Measurements from ENCODE around the gene SEMA7A. TPM values are rescaled to one million over a fixed set of nuclear protein-coding genes. Genes with fewer than 3 reads are reported as not detected.

Gene SEMA7A
- total and polyA plus RNA-seq, 3 experiments from 2014 or later: 1.9 to 72.5 (median 71.2) TPM

- peak overlapping the region in 6 of 7 donors; percentile 11 to 73 (median 48) for H3K4me3 Mint-ChIP-seq
- no peaks in the 10 kb centered on the region for H3K27me3 ChIP-seq (ENCODE audit: insufficient read depth, low read length, poor library complexity, severe bottlenecking)
- H3K4me3 ChIP-seq (ENCODE audit: low read length): no peak overlapping the region
- DNase-seq: peak; percentile 22 to 78 (median 48)
- no peaks in the 10 kb centered on the region for H3K9me3 ChIP-seq (ENCODE audit: low read length)
- ChIA-PET POLR2A (interaction anchor here (1.0 to 1.7 kb wide), 5 partner anchors 17 to 191 kb away, joined by 3 to 5 read pairs (median 3); no protein-coding TSS in a partner anchor), CTCF (interaction anchor here (1.5 to 6.1 kb wide), 9 partner anchors 8 to 70 kb away, joined by 3 to 163 read pairs (median 11); partner anchors contain the start of gene SEMA7A)
- H3K4me1 ChIP-seq (ENCODE audit: insufficient read depth, low read length): peaks cover 36% of the 10 kb centered on the region
- H3K27ac ChIP-seq (ENCODE audit: low read depth, low read length): peak overlapping the region; percentile 4
- peaks cover 23 to 37% (median 26%) of the 10 kb centered on the region in 3 donors for H3K4me1 Mint-ChIP-seq
- peaks cover 0 to 3% of the 10 kb centered on the region in 2 donors for H3K27me3 Mint-ChIP-seq
- H3K36me3 Mint-ChIP-seq: no peaks in the 10 kb centered on the region
- H3K36me3 ChIP-seq (ENCODE audit: insufficient read depth, low read length): no peaks in the 10 kb centered on the region
- peak overlapping the region; percentile 92 to 98 (median 95) for H3K27ac Mint-ChIP-seq
- H3K9me3 Mint-ChIP-seq: no peaks in the 10 kb centered on the region
These were observed 49.8 kb downstream of the SEMA7A start for GRCh38 chr15:74383695-74384565.

GRCh38 chr15:74383286-74383685 lies 50.5 kb downstream of the SEMA7A start:
- no peaks in the 10 kb centered on the region for H3K9me3 ChIP-seq (ENCODE audit: low read length)
- no peaks in the 10 kb centered on the region for H3K36me3 ChIP-seq (ENCODE audit: insufficient read depth, low read length)
- H3K9me3 Mint-ChIP-seq: no peaks in the 10 kb centered on the region
- peak overlapping the region; percentile 87 to 98 (median 94) for H3K27ac Mint-ChIP-seq
- H3K4me3 ChIP-seq (ENCODE audit: low read length): no peak overlapping the region
- no peaks in the 10 kb centered on the region for H3K36me3 Mint-ChIP-seq
- peak overlapping the region in 2 of 7 donors; percentile 67 to 73 for H3K4me3 Mint-ChIP-seq
- no peaks in the 10 kb centered on the region for H3K27me3 ChIP-seq (ENCODE audit: insufficient read depth, low read length, poor library complexity, severe bottlenecking)
- H3K4me1 ChIP-seq (ENCODE audit: insufficient read depth, low read length): peaks cover 36% of the 10 kb centered on the region
- ChIA-PET CTCF (interaction anchor here (0.7 to 6.1 kb wide), 14 partner anchors 10 to 251 kb away, joined by 3 to 163 read pairs (median 6); partner anchors contain the start of genes CYP11A1 and SEMA7A), POLR2A (interaction anchor here (1.5 kb wide), 1 partner anchor 56 kb away, joined by 5 read pairs; no protein-coding TSS in a partner anchor)
- peaks cover 0 to 3% of the 10 kb centered on the region in 2 donors for H3K27me3 Mint-ChIP-seq
- H3K27ac ChIP-seq (ENCODE audit: low read depth, low read length): no peak overlapping the region
- H3K4me1 Mint-ChIP-seq: peaks cover 23 to 37% (median 26%) of the 10 kb centered on the region in 3 donors
- DNase-seq: no peak

- ChIA-PET POLR2A (interaction anchor here (0.5 to 1.5 kb wide), 4 partner anchors 8 to 57 kb away, joined by 3 to 5 read pairs (median 4); no protein-coding TSS in a partner anchor), CTCF (interaction anchor here (0.6 to 6.1 kb wide), 28 partner anchors 9 to 252 kb away, joined by 3 to 163 read pairs (median 5); partner anchors contain the start of genes CYP11A1, SEMA7A and UBL7)
- H3K9me3 Mint-ChIP-seq: no peaks in the 10 kb centered on the region
- DNase-seq: peak; percentile 67 to 83 (median 74)
- Histone ChIP-seq H3K4me1 (ENCODE audit: insufficient read depth, low read length) (peaks cover 36% of the 10 kb centered on the region), H3K9me3 (ENCODE audit: low read length) (no peaks in the 10 kb centered on the region), H3K27ac (ENCODE audit: low read depth, low read length) (no peak overlapping the region), H3K27me3 (ENCODE audit: insufficient read depth, low read length, poor library complexity, severe bottlenecking) (no peaks in the 10 kb centered on the region), H3K4me3 (ENCODE audit: low read length) (no peak overlapping the region), H3K36me3 (ENCODE audit: insufficient read depth, low read length) (no peaks in the 10 kb centered on the region)
- H3K4me3 Mint-ChIP-seq: no peak overlapping the region
- no peaks in the 10 kb centered on the region for H3K36me3 Mint-ChIP-seq
- peak overlapping the region in 6 of 8 donors; percentile 4 to 87 (median 66) for H3K27ac Mint-ChIP-seq
- H3K27me3 Mint-ChIP-seq: peaks cover 0 to 3% of the 10 kb centered on the region in 2 donors
- H3K4me1 Mint-ChIP-seq: peaks cover 23 to 37% (median 26%) of the 10 kb centered on the region in 3 donors
These were observed 51.5 kb downstream of the SEMA7A start for GRCh38 chr15:74382004-74382816.

GRCh38 chr15:74381481-74381880 lies 52.3 kb downstream of the SEMA7A start:
- no peak overlapping the region for H3K4me3 Mint-ChIP-seq
- Histone ChIP-seq H3K36me3 (ENCODE audit: insufficient read depth, low read length) (no peaks in the 10 kb centered on the region), H3K27ac (ENCODE audit: low read depth, low read length) (no peak overlapping the region), H3K27me3 (ENCODE audit: insufficient read depth, low read length, poor library complexity, severe bottlenecking) (no peaks in the 10 kb centered on the region), H3K4me3 (ENCODE audit: low read length) (no peak overlapping the region), H3K4me1 (ENCODE audit: insufficient read depth, low read length) (peaks cover 36% of the 10 kb centered on the region), H3K9me3 (ENCODE audit: low read length) (no peaks in the 10 kb centered on the region)
- no peaks in the 10 kb centered on the region for H3K36me3 Mint-ChIP-seq
- CTCF ChIA-PET: interaction anchor here (1.2 to 6.1 kb wide), 11 partner anchors 8 to 167 kb away, joined by 3 to 163 read pairs (median 10); partner anchors contain the start of genes SEMA7A and UBL7
- POLR2A ChIA-PET: interaction anchor here (0.6 kb wide), 1 partner anchor 91 kb away, joined by 3 read pairs; no protein-coding TSS in a partner anchor
- DNase-seq: no peak
- H3K9me3 Mint-ChIP-seq: no peaks in the 10 kb centered on the region
- H3K27ac Mint-ChIP-seq: no peak overlapping the region
- H3K27me3 Mint-ChIP-seq: peaks cover 0 to 3% of the 10 kb centered on the region in 2 donors
- peaks cover 23 to 37% (median 26%) of the 10 kb centered on the region in 3 donors for H3K4me1 Mint-ChIP-seq

GRCh38 chr15:74381190-74381453 lies 52.6 kb downstream of the SEMA7A start:
- H3K36me3 Mint-ChIP-seq: no peaks in the 10 kb centered on the region
- H3K4me3 Mint-ChIP-seq: no peak overlapping the region
- CTCF ChIA-PET: interaction anchor here (1.2 to 6.1 kb wide), 9 partner anchors 8 to 167 kb away, joined by 3 to 163 read pairs (median 13); partner anchors contain the start of genes SEMA7A and UBL7
- POLR2A ChIA-PET: interaction anchor here (0.6 kb wide), 1 partner anchor 92 kb away, joined by 3 read pairs; no protein-coding TSS in a partner anchor
- no peaks in the 10 kb centered on the region for H3K36me3 ChIP-seq (ENCODE audit: insufficient read depth, low read length)
- H3K9me3 ChIP-seq (ENCODE audit: low read length): no peaks in the 10 kb centered on the region
- H3K4me1 ChIP-seq (ENCODE audit: insufficient read depth, low read length): peaks cover 32% of the 10 kb centered on the region
- no peak for DNase-seq
- no peaks in the 10 kb centered on the region for H3K9me3 Mint-ChIP-seq
- no peak overlapping the region for H3K27ac ChIP-seq (ENCODE audit: low read depth, low read length)
- H3K27me3 ChIP-seq (ENCODE audit: insufficient read depth, low read length, poor library complexity, severe bottlenecking): no peaks in the 10 kb centered on the region
- H3K27me3 Mint-ChIP-seq: peaks cover 0 to 3% of the 10 kb centered on the region in 2 donors
- no peak overlapping the region for H3K27ac Mint-ChIP-seq
- H3K4me3 ChIP-seq (ENCODE audit: low read length): no peak overlapping the region
- peaks cover 23 to 37% (median 26%) of the 10 kb centered on the region in 3 donors for H3K4me1 Mint-ChIP-seq

- Histone ChIP-seq H3K27ac (ENCODE audit: low read depth, low read length) (no peak overlapping the region), H3K4me1 (ENCODE audit: insufficient read depth, low read length) (peaks cover 27% of the 10 kb centered on the region), H3K9me3 (ENCODE audit: low read length) (no peaks in the 10 kb centered on the region), H3K4me3 (ENCODE audit: low read length) (no peak overlapping the region), H3K36me3 (ENCODE audit: insufficient read depth, low read length) (no peaks in the 10 kb centered on the region), H3K27me3 (ENCODE audit: insufficient read depth, low read length, poor library complexity, severe bottlenecking) (no peaks in the 10 kb centered on the region)
- H3K4me3 Mint-ChIP-seq: no peak overlapping the region
- no peak overlapping the region for H3K27ac Mint-ChIP-seq
- H3K36me3 Mint-ChIP-seq: no peaks in the 10 kb centered on the region
- ChIA-PET POLR2A (interaction anchor here (0.6 to 0.7 kb wide), 2 partner anchors 92 to 160 kb away, joined by 3 to 5 read pairs; no protein-coding TSS in a partner anchor), CTCF (interaction anchor here (0.7 to 6.1 kb wide), 7 partner anchors 8 to 1859 kb away, joined by 3 to 163 read pairs (median 35); partner anchors contain the start of gene SEMA7A)
- peaks cover 0 to 3% of the 10 kb centered on the region in 2 donors for H3K27me3 Mint-ChIP-seq
- H3K9me3 Mint-ChIP-seq: no peaks in the 10 kb centered on the region
- peak in 1 of 5 donors; percentile 32 for DNase-seq
- peaks cover 23 to 35% (median 26%) of the 10 kb centered on the region in 3 donors for H3K4me1 Mint-ChIP-seq
These were observed 53.2 kb downstream of the SEMA7A start for GRCh38 chr15:74380361-74381189.

- H3K9me3 Mint-ChIP-seq: no peaks in the 10 kb centered on the region
- H3K4me1 ChIP-seq (ENCODE audit: insufficient read depth, low read length): peaks cover 19% of the 10 kb centered on the region
- H3K36me3 Mint-ChIP-seq: no peaks in the 10 kb centered on the region
- H3K9me3 ChIP-seq (ENCODE audit: low read length): no peaks in the 10 kb centered on the region
- no peak overlapping the region for H3K4me3 Mint-ChIP-seq
- H3K27ac Mint-ChIP-seq: no peak overlapping the region
- no peaks in the 10 kb centered on the region for H3K27me3 ChIP-seq (ENCODE audit: insufficient read depth, low read length, poor library complexity, severe bottlenecking)
- H3K27ac ChIP-seq (ENCODE audit: low read depth, low read length): no peak overlapping the region
- H3K27me3 Mint-ChIP-seq: peaks cover 0 to 3% of the 10 kb centered on the region in 2 donors
- no peaks in the 10 kb centered on the region for H3K36me3 ChIP-seq (ENCODE audit: insufficient read depth, low read length)
- H3K4me1 Mint-ChIP-seq: peaks cover 16 to 30% (median 20%) of the 10 kb centered on the region in 3 donors
- CTCF ChIA-PET: interaction anchor here (0.7 to 1.7 kb wide), 9 partner anchors 11 to 392 kb away, joined by 3 to 5 read pairs (median 3); partner anchors contain the start of gene CYP11A1
- no peak overlapping the region for H3K4me3 ChIP-seq (ENCODE audit: low read length)
- POLR2A ChIA-PET: no interaction called here
- DNase-seq: peak in 1 of 5 donors; percentile 17
These were observed 54.9 kb downstream of the SEMA7A start for GRCh38 chr15:74378848-74379247.
